CD14-positive monocyte (primary cell): ENCODE data around the gene GAS7. TPM values are rescaled to one million over a fixed set of nuclear protein-coding genes. Genes with fewer than 3 reads are reported as not detected.

Experiments used
- DNase-seq, 3 donors: peaks; one replicate each; pipeline ENCODE4 v3.0.0-alpha.2; 2011 to 2022
- H2AFZ ChIP-seq: 2 replicates; pipeline ENCODE4 v1.6.0; 2012; ENCODE audit warnings: mild to moderate bottlenecking, low read depth, low read length, inconsistent platforms; ENCODE audit not compliant: insufficient read depth, poor library complexity, severe bottlenecking
- H3K27ac ChIP-seq, 2 donors: 1 replicate in 1 of 2; 2 replicates in 1 of 2; pipeline ENCODE4 v1.5.1; 2012 to 2013; ENCODE audit warnings: low read length in 2 of 2, control low read depth in 1 of 2, inconsistent platforms in 1 of 2, low read depth in 1 of 2, mild to moderate bottlenecking in 1 of 2
- H3K27me3 ChIP-seq, 2 donors: one replicate each; pipeline versions ENCODE4 v1.6.0 to v1.6.1; 2011 to 2013; ENCODE audit warnings: low read length in 2 of 2; ENCODE audit not compliant: control insufficient read depth in 2 of 2, insufficient read depth in 2 of 2
- H3K36me3 ChIP-seq, 2 donors: replicated peaks in 1 of 2; 1 replicate in 1 of 2; 2 replicates in 1 of 2; pipeline versions ENCODE4 v1.5.1 to v1.6.1; 2012 to 2013; ENCODE audit warnings: low read length in 2 of 2, control low read depth in 1 of 2, inconsistent platforms in 1 of 2, mild to moderate bottlenecking in 1 of 2; ENCODE audit not compliant: insufficient read depth in 2 of 2, control insufficient read depth in 1 of 2
- H3K4me1 ChIP-seq, 2 donors: 1 replicate in 1 of 2; 2 replicates in 1 of 2; pipeline versions ENCODE4 v1.5.1 to v1.6.1; 2012 to 2013; ENCODE audit warnings: low read length in 2 of 2, control low read depth in 1 of 2, inconsistent platforms in 1 of 2, mild to moderate bottlenecking in 1 of 2, moderate library complexity in 1 of 2; ENCODE audit not compliant: insufficient read depth in 2 of 2, control insufficient read depth in 1 of 2
- H3K4me2 ChIP-seq: replicated peaks from 2 replicates; pipeline ENCODE3; 2012; ENCODE audit warnings: low read length, moderate library complexity, mild to moderate bottlenecking; ENCODE audit not compliant: poor library complexity, severe bottlenecking; ENCODE audit errors: extremely low read depth
- H3K4me3 ChIP-seq, 3 experiments: fragments of 200-600 bp in 1 of 3; sonication (generic) in 1 of 3; replicated peaks in 1 of 3; 1 replicate in 2 of 3; 2 replicates in 1 of 3; pipeline ENCODE4 v1.5.1; 2011 to 2013; ENCODE audit warnings: low read length in 3 of 3, mild to moderate bottlenecking in 3 of 3, control low read depth in 2 of 3, low read depth in 2 of 3, inconsistent platforms in 1 of 3, moderate library complexity in 1 of 3
- H3K79me2 ChIP-seq: 2 replicates; pipeline ENCODE4 v1.6.0; 2012; ENCODE audit warnings: mild to moderate bottlenecking, control low read depth, inconsistent platforms, low read length, moderate library complexity; ENCODE audit not compliant: insufficient read depth
- H3K9ac ChIP-seq: 2 replicates; pipeline ENCODE4 v1.6.0; 2017; ENCODE audit warnings: low read length, mild to moderate bottlenecking; ENCODE audit not compliant: insufficient read depth, poor library complexity, severe bottlenecking
- H3K9me3 ChIP-seq, 2 donors: replicated peaks in 1 of 2; 1 replicate in 1 of 2; 2 replicates in 1 of 2; pipeline versions ENCODE4 v1.5.1 to v1.6.1; 2012 to 2013; ENCODE audit warnings: low read length in 2 of 2, control low read depth in 1 of 2; ENCODE audit not compliant: control insufficient read depth in 1 of 2, insufficient read depth in 1 of 2
- H4K20me1 ChIP-seq: 2 replicates; pipeline ENCODE4 v1.6.0; 2012; ENCODE audit warnings: mild to moderate bottlenecking, low read length, control low read depth, moderate library complexity; ENCODE audit not compliant: insufficient read depth
- H3K27ac Mint-ChIP-seq, 7 donors: one replicate each; pipeline ENCODE4 v1.8.0; 2020; ENCODE audit warnings: mild to moderate bottlenecking in 7 of 7, mixed read lengths in 7 of 7, moderate library complexity in 6 of 7, inconsistent platforms in 2 of 7
- H3K27me3 Mint-ChIP-seq, 3 donors: one replicate each; pipeline ENCODE4 v1.8.0; 2021 to 2022; ENCODE audit warnings: low read depth in 3 of 3, mild to moderate bottlenecking in 3 of 3, mixed read lengths in 3 of 3, moderate library complexity in 3 of 3, inconsistent platforms in 1 of 3
- H3K36me3 Mint-ChIP-seq, 2 donors: one replicate each; pipeline ENCODE4 v1.8.0; 2020; ENCODE audit warnings: mixed read lengths in 2 of 2, inconsistent platforms in 1 of 2, mild to moderate bottlenecking in 1 of 2
- H3K4me1 Mint-ChIP-seq: one replicate; pipeline ENCODE4 v1.8.0; 2020; ENCODE audit warnings: mild to moderate bottlenecking, mixed read lengths
- H3K4me3 Mint-ChIP-seq, 2 donors: one replicate each; pipeline ENCODE4 v1.8.0; 2020; ENCODE audit warnings: mild to moderate bottlenecking in 2 of 2, mixed read lengths in 2 of 2, moderate library complexity in 1 of 2
- H3K9me3 Mint-ChIP-seq, 7 donors: one replicate each; pipeline ENCODE4 v1.8.0; 2020 to 2022; ENCODE audit warnings: mixed read lengths in 7 of 7, mild to moderate bottlenecking in 6 of 7, moderate library complexity in 6 of 7, inconsistent platforms in 2 of 7
- WGBS: methylation state at CpG from one replicate; pipeline ENCODE4 v1.1.5; 2013; ENCODE audit warnings: missing lambda C conversion rate; ENCODE audit not compliant: insufficient coverage; 5-methylcytosine and 5-hydroxymethylcytosine counted together
- intact Hi-C, 2 donors: fragments of 100-400 bp; cut with micrococcal nuclease; formaldehyde crosslinking; loops; one replicate each; pipeline versions ENCODE4 v1.15.0 to v1.15.1; 2023
- polyA plus RNA-seq, 3 donors: library from polyadenylated mRNA; depleted of rRNA in 1 of 3; unstranded in 2 of 3; stranded (reverse) in 1 of 3; fragments of 300-500 nt in 2 of 3; fragments of >200 nt in 1 of 3; fragmentation: Illumina TruSeq in 2 of 3; gene quantifications; 1 replicate in 2 of 3; 2 replicates in 1 of 3; pipeline ENCODE4 v1.2.3, GENCODE V29; 2012 to 2021
- TF ChIP-seq, protein P1 (sequence below): fragments of 200-600 bp; IDR thresholded peaks from one replicate; pipeline ENCODE4 v1.8.0; 2022; ENCODE audit warnings: antibody characterized with exemption, mild to moderate bottlenecking

Gene GAS7
- polyA plus RNA-seq, 3 donors, result 53.1 to 91.9 (median 66.6) TPM

DNA sequence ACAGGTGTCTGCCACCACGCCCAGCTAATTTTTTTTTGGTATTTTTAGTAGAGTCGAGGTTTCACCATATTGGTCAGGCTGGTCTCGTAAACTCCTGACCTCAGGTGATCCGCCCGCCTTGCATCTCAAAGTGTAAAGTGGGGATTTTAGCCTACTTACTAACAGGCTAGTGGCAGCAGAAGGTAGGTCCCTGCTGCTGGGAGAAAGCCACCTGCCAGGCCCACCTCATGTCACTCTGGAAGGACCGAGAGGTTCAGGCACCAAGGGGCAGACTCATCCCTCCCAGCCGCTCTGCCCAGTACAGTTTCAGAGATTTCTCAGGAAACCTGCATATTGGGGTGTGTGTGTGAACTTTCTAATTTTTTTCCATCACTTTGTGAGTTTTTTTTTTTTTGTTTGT is 291.3 kb downstream of the GAS7 start:
- Histone ChIP-seq H3K27ac (no peak overlapping the region), H3K4me2 (no peak overlapping the region), H3K9ac (no peak overlapping the region), H3K9me3 (no peaks in the 10 kb centered on the region), H3K4me3 (no peak overlapping the region), H3K79me2 (no peaks in the 10 kb centered on the region), H4K20me1 (peaks cover 40% of the 10 kb centered on the region), H2AFZ (no peak overlapping the region), H3K27me3 (peaks cover 0 to 1% of the 10 kb centered on the region in 2 donors), H3K36me3 (peaks cover 0 to 6% of the 10 kb centered on the region in 2 donors), H3K4me1 (no peaks in the 10 kb centered on the region)
- H3K9me3 Mint-ChIP-seq, result no peaks in the 10 kb centered on the region
- intact Hi-C loops, result loop anchor here (5.0 kb wide), 1 partner anchor 710 kb away; no protein-coding TSS in a partner anchor
- TF ChIP-seq, protein P1, sequence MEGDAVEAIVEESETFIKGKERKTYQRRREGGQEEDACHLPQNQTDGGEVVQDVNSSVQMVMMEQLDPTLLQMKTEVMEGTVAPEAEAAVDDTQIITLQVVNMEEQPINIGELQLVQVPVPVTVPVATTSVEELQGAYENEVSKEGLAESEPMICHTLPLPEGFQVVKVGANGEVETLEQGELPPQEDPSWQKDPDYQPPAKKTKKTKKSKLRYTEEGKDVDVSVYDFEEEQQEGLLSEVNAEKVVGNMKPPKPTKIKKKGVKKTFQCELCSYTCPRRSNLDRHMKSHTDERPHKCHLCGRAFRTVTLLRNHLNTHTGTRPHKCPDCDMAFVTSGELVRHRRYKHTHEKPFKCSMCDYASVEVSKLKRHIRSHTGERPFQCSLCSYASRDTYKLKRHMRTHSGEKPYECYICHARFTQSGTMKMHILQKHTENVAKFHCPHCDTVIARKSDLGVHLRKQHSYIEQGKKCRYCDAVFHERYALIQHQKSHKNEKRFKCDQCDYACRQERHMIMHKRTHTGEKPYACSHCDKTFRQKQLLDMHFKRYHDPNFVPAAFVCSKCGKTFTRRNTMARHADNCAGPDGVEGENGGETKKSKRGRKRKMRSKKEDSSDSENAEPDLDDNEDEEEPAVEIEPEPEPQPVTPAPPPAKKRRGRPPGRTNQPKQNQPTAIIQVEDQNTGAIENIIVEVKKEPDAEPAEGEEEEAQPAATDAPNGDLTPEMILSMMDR, result no peak
- peaks cover 5% of the 10 kb centered on the region in 2 donors for H3K36me3 Mint-ChIP-seq
- DNase-seq, result no peak
- WGBS, result 83% methylated on average over 1 of the region's 7 CpGs
- H3K4me1 Mint-ChIP-seq, result no peaks in the 10 kb centered on the region
- H3K27me3 Mint-ChIP-seq, result peaks cover 5 to 18% (median 6%) of the 10 kb centered on the region in 3 donors
- H3K27ac Mint-ChIP-seq, result no peak overlapping the region
- H3K4me3 Mint-ChIP-seq, result peak overlapping the region in 1 of 2 donors; percentile 24

DNA sequence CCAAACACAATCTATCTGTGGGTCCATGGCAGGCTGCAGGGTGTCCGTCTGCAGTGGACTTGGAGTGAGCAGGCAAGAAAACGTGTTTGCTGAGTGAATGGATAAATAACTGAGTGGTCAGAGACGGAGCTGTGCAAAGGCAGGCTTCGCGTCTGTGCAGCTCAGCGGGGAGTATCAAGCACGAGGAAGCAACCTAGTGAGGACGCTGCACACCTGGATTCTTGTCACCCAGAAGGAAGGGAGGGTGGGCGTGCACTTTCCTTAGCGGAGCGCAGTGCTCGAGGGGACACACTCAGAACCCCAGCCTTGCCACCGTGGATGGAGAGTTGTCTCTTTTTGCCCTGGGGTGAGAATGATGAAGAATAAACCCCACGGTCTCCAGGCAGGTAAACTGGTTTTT is 291.8 kb downstream of the GAS7 start:
- Mint-ChIP-seq H3K9me3 (no peaks in the 10 kb centered on the region), H3K27ac (peak overlapping the region in 1 of 7 donors; percentile 13), H3K27me3 (peaks cover 9 to 23% (median 10%) of the 10 kb centered on the region in 3 donors), H3K4me1 (no peaks in the 10 kb centered on the region), H3K4me3 (no peak overlapping the region), H3K36me3 (peaks cover under 1% of the 10 kb centered on the region in 2 donors)
- Histone ChIP-seq H2AFZ (no peak overlapping the region), H3K9me3 (no peaks in the 10 kb centered on the region), H3K9ac (no peak overlapping the region), H3K27ac (no peak overlapping the region), H4K20me1 (peaks cover 35% of the 10 kb centered on the region), H3K4me1 (no peaks in the 10 kb centered on the region), H3K4me3 (no peak overlapping the region), H3K4me2 (no peak overlapping the region), H3K79me2 (no peaks in the 10 kb centered on the region), H3K36me3 (peaks cover 0 to 1% of the 10 kb centered on the region in 2 donors), H3K27me3 (peaks cover 0 to 6% of the 10 kb centered on the region in 2 donors)
- DNase-seq, result no peak
- intact Hi-C loops, result loop anchor here (5.0 kb wide), 1 partner anchor 711 kb away; no protein-coding TSS in a partner anchor
- TF ChIP-seq, protein P1, result no peak
- 88% methylated on average over 14 of the region's 14 CpGs for WGBS
